GM23338 (cell line): Measurements from ENCODE around the gene CX3CL1. TPM values are rescaled to one million over a fixed set of nuclear protein-coding genes. Genes with fewer than 3 reads are reported as not detected.

Experiments used
- ATAC-seq: fragments of 200-7000 bp; cut with Tn5 transposase; 3 replicates; pipeline ENCODE4 v1.9.1; 2020
- DNase-seq: peaks from one replicate; pipeline ENCODE4 v3.0.0-alpha.2; 2015; ENCODE audit warnings: low spot score
- H2AFZ ChIP-seq: fragments of 200-600 bp; sonication (generic); 2 replicates; pipeline ENCODE4 v1.8.0; 2016; ENCODE audit warnings: antibody characterized with exemption, mild to moderate bottlenecking, moderate library complexity
- H3F3A ChIP-seq: fragments of 200-600 bp; sonication (generic); replicated peaks from 2 replicates; pipeline ENCODE4 v1.8.0; 2017; ENCODE audit warnings: antibody characterized with exemption, mixed run types, low read depth
- H3K27ac ChIP-seq: fragments of 200-600 bp; sonication (generic); 2 replicates; pipeline ENCODE4 v1.6.1; 2016; ENCODE audit warnings: low read depth
- H3K27me3 ChIP-seq: fragments of 200-600 bp; sonication (generic); 2 replicates; pipeline ENCODE4 v1.8.0; 2016; ENCODE audit warnings: mild to moderate bottlenecking, mixed run types, moderate library complexity; ENCODE audit not compliant: insufficient read depth
- H3K36me3 ChIP-seq: fragments of 200-600 bp; sonication (generic); 2 replicates; pipeline ENCODE4 v1.8.0; 2016; ENCODE audit warnings: mild to moderate bottlenecking; ENCODE audit not compliant: insufficient read depth
- H3K4me1 ChIP-seq: fragments of 200-600 bp; sonication (generic); 2 replicates; pipeline ENCODE4 v1.8.0; 2016; ENCODE audit warnings: mild to moderate bottlenecking, moderate library complexity; ENCODE audit not compliant: insufficient read depth
- H3K4me2 ChIP-seq: fragments of 200-600 bp; sonication (generic); 2 replicates; pipeline ENCODE4 v1.7.1; 2017; ENCODE audit warnings: mixed run types
- H3K4me3 ChIP-seq: fragments of 200-600 bp; sonication (generic); 2 replicates; pipeline ENCODE4 v1.6.1; 2016; ENCODE audit warnings: mixed run types
- H3K79me2 ChIP-seq: fragments of 200-600 bp; sonication (generic); replicated peaks from 2 replicates; pipeline ENCODE4 v1.8.0; 2017; ENCODE audit warnings: mild to moderate bottlenecking; ENCODE audit not compliant: insufficient read depth
- H3K9me2 ChIP-seq: fragments of 200-600 bp; sonication (generic); 2 replicates; pipeline ENCODE4 v1.8.0; 2017; ENCODE audit not compliant: insufficient read depth
- H4K20me1 ChIP-seq: fragments of 200-600 bp; sonication (generic); replicated peaks from 2 replicates; pipeline ENCODE4 v1.8.0; 2017; ENCODE audit warnings: mild to moderate bottlenecking; ENCODE audit not compliant: insufficient read depth
- H3K27ac Mint-ChIP-seq: 2 replicates; pipeline ENCODE4 v1.8.0; 2020; ENCODE audit warnings: inconsistent platforms, mild to moderate bottlenecking, moderate library complexity, mixed read lengths
- H3K27me3 Mint-ChIP-seq: 3 replicates; pipeline ENCODE4 v1.8.0; 2022; ENCODE audit warnings: low read depth, mild to moderate bottlenecking, moderate library complexity, mixed read lengths, inconsistent platforms; ENCODE audit not compliant: insufficient read depth, poor library complexity
- H3K36me3 Mint-ChIP-seq: 3 replicates; pipeline ENCODE4 v1.8.0; 2021; ENCODE audit warnings: low read depth, mild to moderate bottlenecking, inconsistent platforms, moderate library complexity, mixed read lengths
- H3K4me1 Mint-ChIP-seq: 3 replicates; pipeline ENCODE4 v1.8.0; 2020; ENCODE audit warnings: mild to moderate bottlenecking, inconsistent platforms, mixed read lengths
- H3K4me3 Mint-ChIP-seq: 3 replicates; pipeline ENCODE4 v1.8.0; 2021; ENCODE audit warnings: moderate library complexity, mild to moderate bottlenecking, inconsistent platforms, mixed read lengths
- H3K9me3 Mint-ChIP-seq: 3 replicates; pipeline ENCODE4 v1.8.0; 2020; ENCODE audit warnings: moderate library complexity, mild to moderate bottlenecking, inconsistent platforms, mixed read lengths
- CREB1 ChIP-seq: fragments of 250-450 bp; sonication (Bioruptor Pico); IDR thresholded peaks from 2 replicates; pipeline ENCODE4 v1.5.0; 2020; ENCODE audit warnings: low read depth, mild to moderate bottlenecking, moderate library complexity
- ETS1 ChIP-seq: IDR thresholded peaks from 2 replicates; pipeline ENCODE4 v1.6.1; 2016; ENCODE audit warnings: antibody characterized with exemption
- EZH2 ChIP-seq: fragments of 200-600 bp; sonication (generic); IDR thresholded peaks from one replicate; pipeline ENCODE4 v1.8.0; 2017; ENCODE audit warnings: antibody characterized with exemption, mild to moderate bottlenecking, low read depth; ENCODE audit not compliant: unreplicated experiment
- EZH2phosphoT487 ChIP-seq: fragments of 200-600 bp; sonication (generic); IDR thresholded peaks from one replicate; pipeline ENCODE4 v1.8.1; 2018; ENCODE audit warnings: antibody characterized with exemption; ENCODE audit not compliant: unreplicated experiment
- JUNB ChIP-seq: IDR thresholded peaks from one replicate; pipeline ENCODE4 v1.6.1; 2016; ENCODE audit warnings: antibody characterized with exemption; ENCODE audit not compliant: unreplicated experiment
- NANOG ChIP-seq: IDR thresholded peaks from 2 replicates; pipeline ENCODE4 v1.6.1; 2016; ENCODE audit warnings: antibody characterized with exemption, borderline replicate concordance
- POLR2AphosphoS5 ChIP-seq: IDR thresholded peaks from 2 replicates; pipeline ENCODE4 v1.6.1; 2016; ENCODE audit warnings: antibody characterized with exemption, low read depth
- STAT1 ChIP-seq: IDR thresholded peaks from one replicate; pipeline ENCODE4 v1.6.1; 2016; ENCODE audit warnings: antibody characterized with exemption; ENCODE audit not compliant: unreplicated experiment
- ZNF114 ChIP-seq: fragments of 250-450 bp; sonication (Bioruptor Pico); IDR thresholded peaks from 2 replicates; pipeline ENCODE4 v1.5.0; 2020; ENCODE audit warnings: mild to moderate bottlenecking, moderate library complexity
- ZNF331 ChIP-seq: fragments of 250-450 bp; sonication (Bioruptor Pico); IDR thresholded peaks from 2 replicates; pipeline ENCODE4 v1.5.0; 2020; ENCODE audit warnings: low read depth, mild to moderate bottlenecking, moderate library complexity
- ZNF462 ChIP-seq: fragments of 250-450 bp; sonication (Bioruptor Pico); IDR thresholded peaks from 2 replicates; pipeline ENCODE4 v1.5.0; 2020; ENCODE audit warnings: mild to moderate bottlenecking, moderate library complexity
- polyA plus RNA-seq: library from polyadenylated mRNA; unstranded; fragments of >200 nt; fragmentation: Nextera tagmentation; extraction: Ambion mirVana; gene quantifications from 2 replicates; pipeline ENCODE4 v1.2.1, GENCODE V29; 2016
- total RNA-seq: library from RNA; depleted of rRNA; stranded (reverse); fragments of >200 nt; shearing (Covaris generic); gene quantifications from 2 replicates; pipeline ENCODE4 v1.2.3, GENCODE V29; 2014
- TF ChIP-seq, protein P1 (sequence below): IDR thresholded peaks from one replicate; pipeline ENCODE4 v1.6.1; 2018; ENCODE audit warnings: antibody characterized with exemption; ENCODE audit not compliant: unreplicated experiment
- TF ChIP-seq, protein P2 (sequence below), 2 experiments: fragments of 200-600 bp in 1 of 2; sonication (generic) in 1 of 2; conservative IDR thresholded peaks; 2 replicates each; pipeline versions ENCODE4 v1.5.1 to v1.6.1; 2016 to 2017; ENCODE audit warnings: antibody characterized with exemption in 2 of 2, low read depth in 2 of 2, mild to moderate bottlenecking in 2 of 2, moderate library complexity in 1 of 2

The CX3CL1 gene
- total and polyA plus RNA-seq, 2 experiments from 2014 or later, result 0.24 to 2.8 TPM

DNA sequence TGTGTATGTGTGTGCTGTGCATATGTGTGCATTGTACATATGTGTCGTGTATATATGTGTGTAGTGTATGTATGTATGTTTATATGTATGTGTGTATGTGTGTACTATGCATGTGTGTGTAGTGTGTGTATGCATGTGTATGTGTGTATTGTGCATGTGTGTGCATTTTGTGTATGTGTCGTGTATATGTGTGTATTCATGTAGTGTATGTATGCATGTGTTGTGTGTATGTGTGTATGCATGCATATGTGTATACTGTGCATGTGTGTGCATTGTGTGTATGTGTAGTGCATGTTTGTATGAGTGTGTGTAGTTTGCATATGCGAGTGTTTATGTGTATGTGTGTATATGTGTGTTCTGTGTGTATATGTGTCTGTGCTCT is 16.8 kb downstream of the CX3CL1 start:
- H3K27ac ChIP-seq, result no peak overlapping the region
- TF ChIP-seq STAT1 (no peak), NANOG (no peak), JUNB (no peak), ETS1 (no peak), POLR2AphosphoS5 (no peak), ZNF462 (CRISPR knock-in tag) (no peak), EZH2phosphoT487 (no peak), CREB1 (CRISPR knock-in tag) (no peak), EZH2 (no peak), ZNF114 (CRISPR knock-in tag) (no peak), ZNF331 (no peak)
- TF ChIP-seq, protein P1, sequence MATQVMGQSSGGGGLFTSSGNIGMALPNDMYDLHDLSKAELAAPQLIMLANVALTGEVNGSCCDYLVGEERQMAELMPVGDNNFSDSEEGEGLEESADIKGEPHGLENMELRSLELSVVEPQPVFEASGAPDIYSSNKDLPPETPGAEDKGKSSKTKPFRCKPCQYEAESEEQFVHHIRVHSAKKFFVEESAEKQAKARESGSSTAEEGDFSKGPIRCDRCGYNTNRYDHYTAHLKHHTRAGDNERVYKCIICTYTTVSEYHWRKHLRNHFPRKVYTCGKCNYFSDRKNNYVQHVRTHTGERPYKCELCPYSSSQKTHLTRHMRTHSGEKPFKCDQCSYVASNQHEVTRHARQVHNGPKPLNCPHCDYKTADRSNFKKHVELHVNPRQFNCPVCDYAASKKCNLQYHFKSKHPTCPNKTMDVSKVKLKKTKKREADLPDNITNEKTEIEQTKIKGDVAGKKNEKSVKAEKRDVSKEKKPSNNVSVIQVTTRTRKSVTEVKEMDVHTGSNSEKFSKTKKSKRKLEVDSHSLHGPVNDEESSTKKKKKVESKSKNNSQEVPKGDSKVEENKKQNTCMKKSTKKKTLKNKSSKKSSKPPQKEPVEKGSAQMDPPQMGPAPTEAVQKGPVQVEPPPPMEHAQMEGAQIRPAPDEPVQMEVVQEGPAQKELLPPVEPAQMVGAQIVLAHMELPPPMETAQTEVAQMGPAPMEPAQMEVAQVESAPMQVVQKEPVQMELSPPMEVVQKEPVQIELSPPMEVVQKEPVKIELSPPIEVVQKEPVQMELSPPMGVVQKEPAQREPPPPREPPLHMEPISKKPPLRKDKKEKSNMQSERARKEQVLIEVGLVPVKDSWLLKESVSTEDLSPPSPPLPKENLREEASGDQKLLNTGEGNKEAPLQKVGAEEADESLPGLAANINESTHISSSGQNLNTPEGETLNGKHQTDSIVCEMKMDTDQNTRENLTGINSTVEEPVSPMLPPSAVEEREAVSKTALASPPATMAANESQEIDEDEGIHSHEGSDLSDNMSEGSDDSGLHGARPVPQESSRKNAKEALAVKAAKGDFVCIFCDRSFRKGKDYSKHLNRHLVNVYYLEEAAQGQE, result no peak
- TF ChIP-seq, protein P2, sequence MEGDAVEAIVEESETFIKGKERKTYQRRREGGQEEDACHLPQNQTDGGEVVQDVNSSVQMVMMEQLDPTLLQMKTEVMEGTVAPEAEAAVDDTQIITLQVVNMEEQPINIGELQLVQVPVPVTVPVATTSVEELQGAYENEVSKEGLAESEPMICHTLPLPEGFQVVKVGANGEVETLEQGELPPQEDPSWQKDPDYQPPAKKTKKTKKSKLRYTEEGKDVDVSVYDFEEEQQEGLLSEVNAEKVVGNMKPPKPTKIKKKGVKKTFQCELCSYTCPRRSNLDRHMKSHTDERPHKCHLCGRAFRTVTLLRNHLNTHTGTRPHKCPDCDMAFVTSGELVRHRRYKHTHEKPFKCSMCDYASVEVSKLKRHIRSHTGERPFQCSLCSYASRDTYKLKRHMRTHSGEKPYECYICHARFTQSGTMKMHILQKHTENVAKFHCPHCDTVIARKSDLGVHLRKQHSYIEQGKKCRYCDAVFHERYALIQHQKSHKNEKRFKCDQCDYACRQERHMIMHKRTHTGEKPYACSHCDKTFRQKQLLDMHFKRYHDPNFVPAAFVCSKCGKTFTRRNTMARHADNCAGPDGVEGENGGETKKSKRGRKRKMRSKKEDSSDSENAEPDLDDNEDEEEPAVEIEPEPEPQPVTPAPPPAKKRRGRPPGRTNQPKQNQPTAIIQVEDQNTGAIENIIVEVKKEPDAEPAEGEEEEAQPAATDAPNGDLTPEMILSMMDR (conservative IDR thresholded peaks at IDR 0.05; ENCODE audit: low read depth in 2 of 2), result no peak
- H3K79me2 ChIP-seq, result no peaks in the 10 kb centered on the region
- no peaks in the 10 kb centered on the region for H3K4me1 ChIP-seq
- no peak overlapping the region for H3K4me2 ChIP-seq
- Mint-ChIP-seq H3K27ac (no peak overlapping the region), H3K36me3 (no peaks in the 10 kb centered on the region), H3K4me3 (no peak overlapping the region), H3K4me1 (peaks cover 4% of the 10 kb centered on the region), H3K9me3 (no peaks in the 10 kb centered on the region), H3K27me3 (peaks cover 11% of the 10 kb centered on the region)
- no peaks in the 10 kb centered on the region for H3K9me2 ChIP-seq
- no peaks in the 10 kb centered on the region for H3K27me3 ChIP-seq
- H3F3A ChIP-seq, result 0 out of 2 replicates have a peak, but pooled peaks cover 4% of the 10 kb centered on the region
- no peak overlapping the region for H3K4me3 ChIP-seq
- no peak for ATAC-seq
- no peak overlapping the region for H2AFZ ChIP-seq
- H3K36me3 ChIP-seq, result no peaks in the 10 kb centered on the region
- H4K20me1 ChIP-seq, result no peaks in the 10 kb centered on the region
- DNase-seq, result no peak
